HG03575 (cell line): ENCODE measurements around the gene SAMHD1.
"Not testable (repeated sequence)": the region's sequence is repeated elsewhere in the genome, so short reads cannot be mapped to it uniquely, and the experiment has no call there.

Source experiments
- ATAC-seq: cut with Tn5 transposase; IDR thresholded peaks from one replicate; pipeline ENCODE4 v1.9.1; 2021; ENCODE audit not compliant: unreplicated experiment, insufficient number of reproducible peaks, low FRiP score; ENCODE audit errors: extremely low read depth

SAMHD1 gene

DNA sequence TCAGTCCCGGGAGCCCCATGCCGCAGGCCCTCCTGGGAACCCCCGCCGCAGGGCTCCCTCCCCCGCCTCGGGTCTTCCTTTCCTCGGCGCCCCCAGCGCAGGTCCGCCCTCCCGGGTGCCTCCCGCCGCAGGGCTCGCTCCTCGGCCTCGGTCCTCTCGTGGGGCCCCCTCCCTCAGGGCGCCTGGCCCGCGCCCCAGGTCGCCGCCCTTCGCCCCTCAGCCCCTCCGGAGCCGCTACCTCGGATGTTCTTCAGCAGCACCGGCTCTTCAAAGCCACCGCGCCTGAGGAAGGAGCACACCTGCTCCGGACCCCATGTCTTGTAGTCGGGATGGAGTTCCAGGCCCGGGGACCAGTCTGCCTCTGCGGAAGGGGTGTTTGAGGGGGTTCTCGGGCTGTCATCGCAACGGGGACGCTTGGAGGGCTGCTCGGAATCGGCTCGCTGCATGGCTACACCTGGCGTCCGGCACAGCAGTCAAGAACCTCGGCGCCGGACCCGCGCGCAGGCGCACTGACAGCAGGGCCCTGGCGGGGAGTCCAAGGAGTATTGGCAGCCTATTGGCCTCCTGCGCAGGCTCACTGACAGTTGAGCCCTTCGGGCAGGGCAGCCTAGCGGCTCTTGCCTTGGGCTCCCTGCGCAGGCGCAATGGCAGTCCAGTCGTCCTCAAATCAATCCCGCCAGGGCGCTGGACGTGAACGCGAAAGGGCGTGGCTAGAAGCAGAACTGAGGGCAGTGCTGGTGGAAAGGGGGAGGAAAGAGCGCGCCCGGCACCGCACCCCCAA is at the start of gene SAMHD1:
SAMHD1 (minus strand) TSS at position 511 of the 781 bp plus-strand sequence; CDS start at position 446, 65 bp downstream.
- ATAC-seq: peak; percentile 78

DNA sequence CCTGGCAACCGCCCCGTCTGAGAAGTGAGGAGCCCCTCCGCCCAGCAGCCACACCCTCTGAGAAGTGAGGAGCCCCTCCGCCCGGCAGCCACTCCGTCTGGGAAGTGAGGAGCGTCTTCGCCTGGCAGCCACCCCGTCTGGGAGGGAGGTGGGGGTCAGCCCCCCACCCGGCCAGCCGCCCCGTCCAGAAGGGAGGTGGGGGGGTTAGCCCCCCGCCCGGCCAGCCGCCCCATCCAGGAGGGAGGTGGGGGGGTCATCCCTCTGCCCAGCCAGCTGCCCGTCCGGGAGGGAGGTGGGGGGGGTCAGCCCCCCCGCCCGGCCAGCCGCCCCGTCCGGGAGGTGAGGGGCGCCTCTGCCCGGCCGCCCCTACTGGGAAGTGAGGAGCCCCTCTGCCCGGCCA is 48.7 kb upstream of the SAMHD1 start:
- ATAC-seq: not testable (repeated sequence)

DNA sequence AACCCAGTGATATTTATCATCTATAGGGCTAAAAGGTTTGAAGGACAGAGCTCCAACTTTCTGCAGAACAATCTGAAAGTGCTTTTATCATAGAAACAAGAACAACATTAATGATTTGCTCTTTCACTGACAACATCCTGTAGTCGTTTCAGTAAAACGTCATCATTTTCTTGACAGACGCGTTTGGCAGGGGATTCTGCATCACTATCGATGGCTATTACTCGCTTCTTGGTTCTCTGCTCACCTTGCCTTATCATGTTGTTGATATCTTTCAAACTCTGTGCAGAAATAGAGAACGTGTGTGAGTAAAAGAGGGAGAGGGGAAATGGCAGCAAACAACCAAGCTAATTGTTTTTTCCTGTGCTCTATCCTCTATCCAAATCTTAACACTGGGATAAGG is 47.1 kb upstream of the SAMHD1 start:
- no peak for ATAC-seq

DNA sequence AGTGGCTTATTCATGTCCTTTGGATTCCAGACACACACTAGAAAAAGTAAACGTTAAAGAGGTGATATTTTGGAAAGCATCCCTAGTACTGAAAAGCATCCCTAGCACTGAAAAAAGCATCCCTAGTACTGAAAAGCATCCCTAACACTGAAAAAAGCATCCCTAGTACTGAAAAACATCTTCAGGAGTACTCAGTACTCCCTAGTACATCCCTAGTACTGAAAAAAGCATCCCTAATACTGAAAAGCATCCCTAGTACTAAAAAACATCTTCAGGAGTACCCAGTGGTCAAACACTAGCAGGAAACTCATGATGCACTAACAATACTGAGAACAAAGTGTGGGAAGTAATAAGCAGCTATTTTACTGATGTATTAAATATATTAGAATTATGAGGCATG is 45.6 kb upstream of the SAMHD1 start:
- no peak for ATAC-seq

DNA sequence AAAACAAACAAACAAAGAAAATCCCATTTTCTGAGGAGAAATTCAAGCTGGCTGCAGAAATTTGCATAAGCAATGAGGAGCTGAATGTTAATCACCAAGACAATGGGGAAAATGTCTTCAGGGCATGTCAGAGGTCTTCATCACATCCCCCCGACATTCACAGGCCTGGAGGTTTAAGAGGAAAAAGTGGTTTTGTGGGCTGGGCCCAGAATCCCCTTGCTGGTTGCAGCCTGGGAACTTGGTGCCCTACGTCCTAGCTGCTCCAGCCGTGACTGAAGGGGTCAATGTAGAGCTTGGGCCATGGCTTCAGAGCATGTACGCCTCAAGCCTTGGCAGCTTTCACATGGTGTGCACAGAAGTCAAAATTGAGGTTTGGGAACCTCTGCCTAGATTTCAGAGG is 42.7 kb upstream of the SAMHD1 start:
- ATAC-seq: not testable (repeated sequence)

DNA sequence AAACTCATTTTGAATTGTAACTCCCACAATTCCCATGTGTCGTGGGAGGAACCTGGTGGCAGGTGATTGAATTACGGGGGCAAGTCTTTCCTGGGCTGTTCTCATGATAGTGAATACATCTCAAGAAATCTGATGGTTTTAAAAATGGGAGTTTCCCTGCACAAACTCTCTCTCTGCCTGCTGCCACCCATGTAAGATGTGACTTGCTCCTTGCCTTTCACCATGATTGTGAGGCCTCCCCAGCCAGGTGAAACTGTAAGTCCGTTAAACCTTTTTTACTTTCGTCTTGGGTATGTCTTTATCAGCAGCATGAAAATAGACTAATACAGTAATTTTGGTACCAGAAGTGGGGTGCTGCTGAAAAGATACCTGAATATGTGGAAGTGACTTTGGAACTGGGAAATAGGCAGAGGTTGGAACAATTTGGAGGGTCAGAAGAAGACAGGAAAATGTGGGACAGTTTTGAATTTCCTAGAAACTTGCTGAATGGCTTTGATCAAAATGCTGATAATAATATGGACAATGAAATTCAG is 41.4 kb upstream of the SAMHD1 start:
- no peak for ATAC-seq

DNA sequence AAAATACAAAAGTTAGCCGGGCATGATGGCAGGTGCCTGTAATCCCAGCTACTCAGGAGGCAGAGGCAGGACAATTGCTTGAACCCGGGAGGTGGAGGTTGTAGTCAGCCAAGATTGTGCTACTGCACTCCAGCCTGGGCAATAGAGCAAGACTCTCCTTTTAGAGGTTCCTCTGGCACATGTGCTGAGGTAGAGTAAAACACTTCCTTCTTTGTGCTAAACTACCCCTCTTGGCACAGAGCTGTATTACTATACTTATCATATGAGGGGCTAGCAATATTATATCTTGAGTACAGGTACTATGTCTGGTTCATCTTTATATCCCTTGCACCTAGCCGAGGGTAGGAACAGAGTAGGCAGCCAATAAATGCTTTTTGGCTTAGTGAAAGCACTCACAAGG is 40.2 kb upstream of the SAMHD1 start:
- no peak for ATAC-seq

DNA sequence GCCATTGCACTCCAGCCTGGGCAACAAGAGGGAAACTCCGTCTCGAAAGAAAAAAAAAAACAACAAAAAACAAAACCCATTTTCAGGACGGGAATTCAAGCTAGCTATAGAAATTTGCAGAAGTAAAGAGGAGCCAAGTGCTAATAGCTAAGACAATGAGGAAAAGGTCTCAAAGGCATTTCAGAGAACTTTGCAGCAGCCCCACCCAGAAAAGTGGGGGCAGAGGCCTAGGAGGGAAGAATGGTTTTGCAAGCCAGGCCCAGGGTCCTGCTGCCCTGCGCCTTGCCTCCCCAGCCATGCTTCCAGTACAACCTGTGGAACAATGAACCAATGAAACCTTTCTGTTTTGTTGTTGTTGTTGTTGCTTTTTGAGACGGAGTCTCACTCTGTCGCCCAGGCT is 38.3 kb upstream of the SAMHD1 start:
- no peak for ATAC-seq

DNA sequence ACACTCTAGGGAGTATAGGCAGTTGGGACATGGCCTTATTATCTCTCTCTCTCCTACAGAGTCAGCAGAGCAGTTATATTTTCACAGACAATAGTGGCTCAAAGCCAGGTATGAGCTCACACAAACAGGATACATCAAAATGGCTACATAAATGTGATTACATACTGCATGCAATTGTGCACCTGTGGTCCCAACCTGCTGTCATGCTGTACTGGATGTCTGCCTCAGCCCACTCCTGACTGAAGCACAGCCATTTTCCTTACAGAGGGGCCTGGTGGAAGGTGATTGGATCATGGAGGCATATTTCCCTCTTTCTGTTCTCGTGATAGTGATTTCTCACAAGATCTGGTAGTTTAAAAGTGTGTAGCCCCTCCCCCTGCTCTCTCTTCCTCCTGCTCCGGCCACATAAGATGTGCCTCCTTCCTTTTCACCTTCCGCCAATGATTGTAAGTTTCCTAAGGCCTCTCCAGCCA is 37.0 kb upstream of the SAMHD1 start:
- no peak for ATAC-seq

DNA sequence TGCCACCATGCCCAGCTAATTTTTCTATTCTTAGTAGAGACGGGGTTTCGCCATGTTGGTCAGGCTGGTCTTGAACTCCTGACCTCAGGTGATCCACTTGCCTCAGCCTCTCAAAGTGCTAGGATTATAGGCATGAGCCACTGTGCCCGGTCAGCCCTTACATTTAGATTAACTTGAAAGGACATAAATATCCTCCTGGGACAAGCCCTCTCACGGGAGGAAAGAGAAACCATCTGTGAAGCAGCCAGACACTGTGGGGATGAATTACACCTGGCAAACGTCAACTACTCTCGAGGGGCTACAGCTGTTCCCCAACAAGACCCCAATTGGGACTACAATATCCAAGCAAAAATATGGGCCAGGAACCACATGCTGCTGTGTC is 32.7 kb upstream of the SAMHD1 start:
- ATAC-seq: no peak

DNA sequence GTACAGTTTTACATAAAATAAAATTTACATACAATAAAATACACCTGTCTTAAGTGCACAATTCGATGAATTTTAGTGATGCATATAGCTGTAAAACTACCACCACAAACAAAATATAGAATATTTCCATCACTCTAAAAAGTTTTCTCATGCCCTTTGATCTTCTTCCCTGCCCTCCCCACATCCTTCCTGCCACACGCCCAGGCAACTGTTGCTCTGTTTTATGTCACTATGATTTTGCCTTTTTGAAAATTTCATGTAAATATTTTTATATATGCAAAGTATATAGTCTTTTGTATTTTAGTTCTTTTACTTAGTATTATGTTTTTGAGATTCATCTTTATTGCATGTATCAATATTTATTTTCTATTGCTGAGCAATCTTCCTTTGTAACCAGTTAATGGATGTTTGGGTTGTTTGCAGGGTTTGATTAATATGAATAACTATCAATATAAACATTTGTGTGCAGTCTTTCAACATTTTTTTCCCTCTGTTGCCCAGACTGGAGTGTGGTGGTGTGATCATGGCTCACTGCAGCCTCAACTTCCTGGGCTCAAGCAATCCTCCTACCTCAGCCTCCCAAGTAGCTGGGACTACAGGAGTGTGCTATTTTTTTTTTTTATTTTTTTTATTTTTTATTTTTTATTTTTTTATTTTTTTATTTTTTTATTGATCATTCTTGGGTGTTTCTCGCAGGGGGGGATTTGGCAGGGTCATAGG is 23.8 kb upstream of the SAMHD1 start:
- ATAC-seq: no peak

DNA sequence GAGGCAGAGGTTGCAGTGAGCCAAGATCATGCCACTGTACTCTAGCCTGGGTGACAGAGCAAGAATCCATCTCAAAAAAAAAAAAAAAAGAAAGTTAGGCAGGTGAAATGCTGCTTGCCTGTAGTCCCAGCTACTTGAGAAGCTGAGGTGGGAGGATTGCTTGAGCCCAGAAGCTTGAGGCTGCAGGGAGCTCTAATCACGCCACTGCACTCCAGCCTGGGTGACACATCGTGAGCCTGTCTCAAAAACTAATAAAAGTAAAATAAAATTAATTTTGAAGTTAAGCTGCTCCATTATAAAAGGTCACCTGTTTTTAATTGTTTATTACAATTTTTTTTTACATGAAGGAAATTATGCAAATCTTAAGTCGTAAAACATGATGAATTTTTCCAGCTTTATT is 23.2 kb upstream of the SAMHD1 start:
- ATAC-seq: no peak

DNA sequence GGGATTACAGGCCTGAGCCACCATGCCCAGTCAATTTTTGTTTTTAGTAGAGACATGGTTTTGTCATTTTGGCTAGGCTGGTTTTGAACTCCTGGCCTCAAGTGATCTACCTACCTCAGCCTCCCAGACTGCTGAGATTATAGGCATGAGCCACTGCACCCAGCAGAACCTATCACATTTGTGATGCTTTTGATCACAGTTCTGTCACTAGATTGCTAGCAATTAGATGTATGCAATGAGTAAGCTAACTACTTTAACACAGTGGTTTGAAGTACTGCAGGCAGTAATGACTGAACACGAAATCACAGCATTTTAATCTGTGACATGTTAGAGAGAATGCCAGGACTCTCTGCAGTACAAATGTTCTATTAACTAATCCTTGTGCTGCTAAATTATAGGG is 19.6 kb upstream of the SAMHD1 start:
- no peak for ATAC-seq

DNA sequence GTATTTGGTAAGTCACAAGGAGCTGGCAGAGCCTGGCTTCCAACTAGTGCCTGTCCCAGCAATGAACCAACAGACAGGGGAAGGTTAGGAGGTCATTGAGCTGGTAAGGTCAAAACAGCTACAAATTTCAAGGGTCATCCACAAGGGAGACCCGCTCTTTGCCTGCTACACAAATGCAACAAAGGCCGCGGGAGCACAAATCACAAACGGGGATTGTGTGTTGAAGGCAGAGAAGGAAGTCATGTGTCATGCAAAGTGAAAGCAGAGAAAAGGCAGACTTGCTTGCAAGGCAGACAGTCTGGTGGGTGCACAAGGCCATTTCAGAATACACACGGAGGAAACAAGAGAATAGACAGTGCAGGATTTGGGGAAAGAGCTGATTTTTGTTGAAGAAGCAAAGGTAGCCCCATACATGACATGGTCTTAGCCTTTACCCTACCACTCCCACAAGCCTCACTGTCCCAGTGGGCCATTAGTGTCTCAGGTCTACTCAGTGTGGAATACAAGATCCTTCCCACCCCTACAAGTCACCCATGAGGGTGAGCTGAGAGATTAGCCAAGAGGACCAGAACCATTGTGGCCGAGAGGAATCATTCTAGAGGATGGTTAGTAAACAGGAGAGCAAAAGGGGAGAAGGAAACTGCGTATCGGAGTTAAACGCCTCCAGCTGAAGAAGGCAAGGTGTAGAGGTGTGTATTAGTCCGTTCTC is 18.1 kb upstream of the SAMHD1 start:
- no peak for ATAC-seq

DNA sequence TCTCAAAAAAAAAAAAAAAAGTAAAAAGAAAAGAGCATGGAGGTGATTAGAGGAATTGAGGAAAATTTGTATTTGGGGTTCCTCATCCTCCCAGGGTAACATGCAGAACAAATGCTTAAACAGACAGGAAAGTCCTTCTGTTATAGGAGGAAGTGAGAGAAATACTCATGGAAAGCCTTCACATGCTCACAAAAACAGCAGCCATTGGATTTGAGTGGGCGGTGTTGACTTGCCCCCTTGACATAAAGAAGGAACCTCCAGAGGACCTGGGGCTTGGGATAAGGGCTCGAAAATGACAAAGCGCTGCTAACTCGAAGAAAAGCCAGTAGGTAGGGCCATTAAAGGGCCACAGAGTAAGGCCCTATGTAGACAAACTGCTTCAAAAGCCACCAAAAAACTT is 17.5 kb upstream of the SAMHD1 start:
- no peak for ATAC-seq

DNA sequence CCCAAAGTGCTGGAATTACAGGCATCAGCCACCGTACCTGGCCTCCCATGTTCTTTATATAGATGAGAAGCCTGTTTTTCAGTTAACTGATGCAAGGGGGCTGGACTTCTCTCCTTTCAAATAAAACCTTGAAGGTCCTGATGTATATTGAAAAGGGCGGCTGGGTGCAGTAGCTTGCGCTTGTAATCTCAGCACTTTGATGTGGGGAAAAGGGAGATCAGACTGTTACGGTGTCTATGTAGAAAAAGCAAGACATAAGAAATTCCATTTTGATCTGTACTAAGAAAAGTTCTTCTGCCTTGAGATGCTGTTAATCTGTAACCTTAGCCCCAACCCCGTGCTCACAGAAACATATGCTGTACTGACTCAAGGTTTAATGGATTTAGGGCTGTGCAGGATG is 16.1 kb upstream of the SAMHD1 start:
- no peak for ATAC-seq

DNA sequence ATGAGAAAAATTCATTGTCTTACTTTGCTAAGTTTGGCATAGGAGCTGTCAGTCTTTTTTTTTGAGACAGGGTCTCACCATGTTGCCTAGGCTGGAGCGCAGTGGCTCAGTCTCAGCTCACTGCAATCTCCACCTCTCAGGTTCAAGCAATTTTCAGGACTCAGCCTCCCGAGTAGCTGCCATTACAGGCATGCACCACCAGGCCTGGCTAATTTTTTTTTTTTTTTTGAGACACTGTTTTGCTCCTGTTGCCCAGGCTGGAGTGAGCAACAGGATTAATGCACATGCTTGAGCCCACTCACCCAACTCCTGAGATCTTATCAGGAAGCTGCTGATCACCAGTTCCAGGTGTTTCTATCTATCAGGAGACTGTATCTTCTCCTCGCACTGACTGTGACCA is 15.5 kb upstream of the SAMHD1 start:
- ATAC-seq: not testable (repeated sequence)

DNA sequence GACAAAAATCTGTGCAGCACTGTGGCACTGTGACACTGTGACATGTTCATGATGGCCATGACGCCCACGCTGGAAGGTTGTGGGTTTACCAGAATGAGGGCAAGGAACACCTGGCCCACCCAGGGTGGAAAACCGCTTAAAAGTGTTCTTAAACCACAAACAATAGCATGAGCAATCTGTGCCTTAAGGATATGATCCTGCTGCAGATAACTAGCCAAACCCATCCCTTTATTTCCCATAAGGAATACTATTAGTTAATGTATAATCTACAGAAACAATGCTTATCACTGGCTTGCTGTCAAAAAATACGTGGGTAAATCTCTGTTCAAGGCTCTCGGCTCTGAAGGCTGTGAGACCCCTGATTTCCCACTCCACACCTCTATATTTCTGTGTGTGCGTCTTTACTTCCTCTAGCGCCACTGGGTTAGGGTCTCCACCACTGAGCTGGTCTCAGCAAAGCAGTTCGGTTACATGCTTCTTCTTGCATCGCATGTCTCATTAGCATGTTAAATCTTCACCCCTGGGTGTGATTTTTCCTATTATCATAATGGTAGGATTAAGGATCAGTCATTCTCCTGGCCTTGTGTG is 10.9 kb upstream of the SAMHD1 start:
- ATAC-seq: not testable (repeated sequence)

DNA sequence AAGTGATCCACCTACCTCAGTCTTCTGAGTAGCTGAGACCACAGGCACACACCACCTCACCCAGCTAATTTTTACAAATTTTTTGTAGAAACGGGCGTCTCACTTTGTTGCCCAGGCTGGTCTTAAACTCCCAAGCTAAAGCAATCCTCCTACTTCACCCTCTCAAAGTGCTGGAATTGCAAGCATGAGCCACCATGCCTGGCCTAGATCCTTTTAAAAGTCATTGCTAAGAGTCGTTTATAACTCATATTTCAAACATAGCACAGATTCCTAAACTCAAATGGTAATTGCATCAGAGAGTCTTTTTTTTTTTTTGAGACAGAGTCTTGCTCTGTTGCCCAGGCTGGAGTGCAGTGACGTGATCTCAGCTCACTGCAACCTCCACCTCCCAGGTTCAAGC is 7.7 kb upstream of the SAMHD1 start:
- ATAC-seq: no peak
